LoVo (cell line): ENCODE results near the gene RNASET2.
"Not testable (repeated sequence)": the region's sequence is repeated elsewhere in the genome, so short reads cannot be mapped to it uniquely, and the experiment has no call there.

ENCODE experiments used
- DNase-seq: peaks from one replicate; pipeline ENCODE4 v3.0.0-alpha.2; 2016; ENCODE audit warnings: low spot score

The RNASET2 gene

DNA sequence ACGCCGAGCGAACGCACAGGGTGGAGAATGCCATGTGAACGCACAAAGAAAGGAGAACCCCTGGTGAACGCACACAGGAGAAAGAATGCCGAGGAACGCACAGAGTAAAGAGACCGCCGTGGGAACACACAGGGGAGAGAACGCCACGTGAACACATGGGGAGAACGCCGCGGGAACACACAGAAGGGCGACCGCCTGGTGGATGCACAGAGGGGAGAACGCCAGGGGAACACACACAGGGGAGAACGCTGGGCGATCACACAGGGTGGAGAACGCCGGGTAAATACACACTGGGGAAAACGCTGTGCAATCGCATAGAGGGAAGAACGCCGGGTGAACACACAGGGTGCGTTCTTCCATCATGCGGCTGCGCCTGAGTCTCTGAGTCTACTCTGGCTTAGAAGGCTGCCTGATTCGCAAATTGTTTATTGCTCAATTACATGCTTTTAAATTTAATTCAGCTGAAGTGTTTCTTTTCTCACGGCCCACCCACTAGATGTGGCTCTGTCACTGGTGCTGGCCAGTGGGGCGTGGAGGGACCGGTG, 54.1 kb downstream of the RNASET2 start:
- DNase-seq: no peak

DNA sequence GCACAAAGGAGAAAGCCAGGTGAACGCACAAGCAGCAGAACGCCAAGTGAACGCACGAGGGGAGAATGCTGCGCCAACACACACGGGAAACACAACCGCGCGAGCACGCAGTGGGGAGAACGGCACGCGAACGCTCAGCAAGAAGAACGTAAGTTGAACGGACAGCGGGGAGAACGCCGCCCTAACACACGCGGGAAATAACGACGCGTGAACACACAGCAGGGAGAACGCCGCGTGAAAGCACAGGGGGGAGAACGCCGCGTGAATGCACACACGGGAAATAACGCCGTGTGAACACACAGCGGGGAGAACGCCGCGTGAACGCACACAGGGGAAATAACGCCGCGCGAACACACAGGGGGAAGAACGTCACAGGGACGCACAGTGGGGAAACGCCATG, 54.7 kb downstream of the RNASET2 start:
- no peak for DNase-seq

DNA sequence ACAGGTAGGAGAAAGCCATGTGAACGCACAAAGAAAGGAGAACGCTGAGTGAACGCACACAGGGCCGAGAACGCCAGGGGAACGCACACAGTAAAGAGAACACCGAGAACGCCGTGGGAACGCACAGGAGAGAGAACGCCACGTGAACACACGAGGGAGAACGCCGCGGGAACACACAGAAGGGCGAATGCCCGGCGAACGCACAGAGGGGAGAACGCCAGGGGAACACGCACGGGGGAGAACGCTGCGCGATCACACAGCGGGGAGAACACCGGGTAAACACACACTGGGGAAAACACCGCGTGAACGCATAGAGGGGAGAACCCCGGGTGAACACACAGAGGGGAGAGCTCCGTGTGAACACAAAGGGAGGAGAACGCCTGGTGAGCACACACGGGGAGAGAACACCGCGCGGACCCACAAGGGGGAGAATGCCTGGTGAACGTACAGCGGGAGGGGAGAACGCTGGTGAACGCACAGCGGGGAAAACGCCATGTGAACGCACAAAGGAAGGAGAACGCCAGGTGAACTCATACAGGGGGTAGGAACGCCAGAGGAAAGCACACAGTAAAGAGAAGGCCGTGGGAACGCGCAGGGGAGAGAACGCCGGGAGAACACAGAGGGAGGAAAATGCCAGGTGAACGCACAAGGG, 55.3 kb downstream of the RNASET2 start:
- no peak for DNase-seq

DNA sequence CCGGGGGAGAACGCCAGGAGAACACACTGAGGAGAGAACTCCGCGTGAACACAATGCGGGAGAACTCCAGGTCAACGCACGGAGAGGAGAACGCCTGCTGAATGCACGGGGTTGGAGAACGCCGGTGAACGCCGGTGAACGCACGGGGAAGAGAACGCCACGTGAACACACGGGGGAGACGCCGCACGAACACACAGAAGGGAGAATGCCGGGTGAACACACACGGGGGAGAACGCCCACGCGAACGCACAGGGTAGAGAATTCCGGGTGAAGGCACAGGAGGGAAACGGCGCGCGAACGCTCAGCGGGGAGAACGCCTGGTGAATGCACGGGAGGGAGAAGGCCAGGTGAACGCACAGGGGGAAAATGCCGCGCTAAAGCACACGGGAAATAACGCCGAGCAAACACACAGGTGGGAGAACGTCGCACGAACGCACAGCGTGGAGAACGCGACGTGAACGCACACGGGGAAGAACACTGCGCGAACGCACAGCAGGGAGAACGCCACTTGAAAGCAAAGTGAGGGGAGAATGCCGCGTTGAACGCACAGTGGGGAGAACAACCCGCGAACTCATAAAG, 56.1 kb downstream of the RNASET2 start:
- DNase-seq: no peak

DNA sequence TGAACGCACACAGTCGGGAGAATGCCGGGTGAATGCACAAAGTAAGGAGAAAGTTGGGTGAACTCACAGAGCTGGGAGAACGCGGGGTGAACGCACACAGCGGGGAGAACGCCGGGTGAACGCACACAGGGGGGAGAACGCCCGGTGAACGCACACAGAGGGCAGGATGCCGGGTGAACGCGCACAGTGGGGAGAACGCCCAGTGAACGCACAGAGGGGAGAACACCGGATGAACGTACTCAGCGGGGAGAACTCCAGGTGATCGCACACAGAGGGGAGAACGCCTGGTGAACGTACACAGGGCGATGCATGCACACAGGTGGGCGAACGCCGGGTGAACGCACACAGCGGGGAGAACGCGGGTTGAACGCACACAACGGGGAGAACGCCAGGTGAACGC, 57.4 kb downstream of the RNASET2 start:
- no peak for DNase-seq

DNA sequence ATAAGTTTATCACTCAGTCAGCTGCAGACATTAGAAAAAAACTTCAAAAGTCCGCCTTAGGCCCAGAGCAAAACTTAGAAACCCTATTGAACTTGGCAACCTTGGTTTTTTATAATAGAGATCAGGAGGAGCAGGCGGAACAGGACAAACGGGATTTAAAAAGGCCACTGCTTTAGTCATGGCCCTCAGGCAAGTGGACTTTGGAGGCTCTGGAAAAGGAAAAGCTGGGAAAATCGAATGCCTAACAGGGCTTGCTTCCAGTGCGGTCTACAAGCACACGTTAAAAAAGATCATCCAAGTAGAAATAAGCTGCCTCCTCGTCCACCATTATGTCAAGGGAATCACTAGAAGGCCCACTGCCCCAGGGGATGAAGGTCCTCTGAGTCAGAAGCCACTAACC, 61.7 kb downstream of the RNASET2 start:
- peak; percentile 15 for DNase-seq

DNA sequence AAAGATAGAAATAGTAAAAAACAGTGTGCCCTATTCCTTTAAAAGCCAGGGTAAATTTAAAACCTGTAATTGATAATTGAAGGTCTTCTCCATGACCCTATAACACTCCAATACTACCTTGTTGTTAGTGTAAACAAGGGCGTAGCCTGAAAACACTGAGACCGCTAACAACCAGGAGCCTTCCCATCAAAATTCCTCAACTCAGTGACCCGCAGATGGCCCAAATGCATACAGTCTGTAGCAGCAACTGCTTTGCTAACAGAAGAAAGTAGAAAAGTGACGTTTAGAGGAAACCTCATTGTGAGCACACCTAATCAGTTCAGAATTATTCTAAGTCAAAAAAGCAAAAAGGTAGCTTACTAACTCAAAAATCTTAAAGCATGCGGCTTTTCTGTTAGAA, 63.9 kb downstream of the RNASET2 start:
- DNase-seq: not testable (repeated sequence)

DNA sequence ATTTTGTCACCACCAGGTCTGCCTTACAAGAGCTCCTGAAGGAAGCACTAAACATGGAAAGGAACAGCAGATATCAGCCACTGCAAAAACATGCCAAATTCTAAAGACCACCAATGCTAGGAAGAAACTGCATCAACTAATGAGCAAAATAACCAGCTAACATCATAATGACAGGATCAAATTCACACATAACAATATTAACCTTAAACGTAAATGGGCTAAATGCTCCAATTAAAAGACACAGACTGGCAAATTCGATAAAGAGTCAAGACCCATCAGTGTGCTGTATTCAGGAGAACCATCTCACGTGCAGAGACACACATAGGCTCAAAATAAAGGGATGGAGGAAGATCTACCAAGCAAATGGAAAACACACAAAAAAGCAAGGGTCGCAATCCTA, 69.6 kb downstream of the RNASET2 start:
- DNase-seq: not testable (repeated sequence)

DNA sequence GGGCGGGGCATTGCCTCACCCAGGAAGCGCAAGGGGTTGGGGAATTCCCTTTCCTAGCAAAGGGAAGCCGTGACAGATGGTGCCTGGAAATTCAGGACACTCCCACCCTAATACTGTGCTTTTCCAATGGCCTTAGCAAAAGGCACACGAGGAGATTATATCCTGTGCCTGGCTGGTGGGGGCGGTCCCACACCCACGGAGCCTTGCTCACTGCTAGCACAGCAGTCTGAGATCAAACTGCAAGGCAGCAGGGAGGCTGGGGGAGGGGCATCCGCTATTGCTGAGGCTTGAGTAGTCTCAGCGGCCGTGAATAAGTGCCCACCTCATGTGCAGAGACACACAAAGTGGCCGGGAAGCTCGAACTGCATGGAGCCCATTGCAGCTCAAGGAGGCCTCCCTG, 71.4 kb downstream of the RNASET2 start:
- DNase-seq: not testable (repeated sequence)

DNA sequence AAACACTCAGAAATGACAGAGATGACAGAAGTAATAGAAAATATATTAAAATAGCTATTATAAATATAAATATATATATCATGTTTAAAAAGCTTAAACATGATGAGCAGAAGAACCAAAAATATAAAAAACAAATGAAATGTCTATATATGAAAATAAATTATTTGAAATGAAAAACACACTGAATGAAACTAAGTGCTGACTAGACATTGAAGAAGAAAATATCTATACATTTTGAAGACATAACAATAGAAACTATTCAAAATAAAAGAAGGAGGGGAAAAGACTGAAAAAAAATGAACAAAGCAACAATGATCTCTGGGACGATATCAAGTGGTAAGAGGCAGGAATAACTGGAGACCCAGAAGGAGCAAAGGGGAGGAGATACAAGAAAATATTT, 76.8 kb downstream of the RNASET2 start:
- no peak for DNase-seq
